ENCODE results near the gene PSD4. TPM values are rescaled to one million over a fixed set of nuclear protein-coding genes. Genes with fewer than 3 reads are reported as not detected.
A peak's percentile ranks its signal among the peaks of the same experiment; 100 is the strongest.

PSD4 gene
- total and polyA plus RNA-seq, 2 of the 4 experiments (the other 2 are of a cell fraction), result 0.36 to 0.70 TPM

GRCh38 chr2:113209646-113210171 is 35.9 kb downstream of the PSD4 start:
- no peaks in the 10 kb centered on the region for H3K79me1 ChIP-seq (ENCODE audit: low read depth in 1 of 2, low read length in 2 of 2)
- dilution Hi-C loops (cut with HindIII; ENCODE audit: low sequenced_read_pairs, unreplicated experiment), result no loop called here

More at GRCh38 chr2:113209646-113210171, 35.9 kb downstream of the PSD4 start:
- intact Hi-C loops (cut with micrococcal nuclease), result loop anchor here (2.0 kb wide), 1 partner anchor 73 kb away; no protein-coding TSS in a partner anchor
- ATAC-seq (ENCODE audit: low read depth) (no peak), DNase-seq (no peak)
- Histone ChIP-seq H4K8ac (ENCODE audit: low read depth in 2 of 2, low read length in 2 of 2) (peak overlapping the region in 1 of 2 experiments; percentile 48; a peak in 1 of 4 replicates), H2AK5ac (ENCODE audit: low read depth, low read length) (peak overlapping the region; percentile 7; the same call in 1 of the 2 replicates), H3K23ac (ENCODE audit: low read depth, low read length) (no peak overlapping the region), H3K27ac (ENCODE audit: insufficient read depth, low read length) (no peak overlapping the region), H2BK5ac (ENCODE audit: low read depth, low read length, poor library complexity, severe bottlenecking) (peak overlapping the region; percentile 11), H4K91ac (ENCODE audit: insufficient read depth, low read depth, low read length) (0 out of 2 replicates have a peak overlapping the region, but pooled peaks have one; percentile 32), H3K9me3 (ENCODE audit: control insufficient read depth, insufficient read depth, low read length) (no peaks in the 10 kb centered on the region), H3K4me1 (ENCODE audit: control insufficient read depth, insufficient read depth, low read length) (peaks cover 15% of the 10 kb centered on the region), H2BK15ac (ENCODE audit: low read depth, low read length) (no peak overlapping the region; the same call in 2 of the 3 replicates), H3K18ac (ENCODE audit: low read depth, low read length) (no peak overlapping the region), H3K14ac (replicated peaks; ENCODE audit: low read depth, low read length) (peak overlapping the region; percentile 50), H2AFZ (replicated peaks; ENCODE audit: low read length, poor library complexity) (peak overlapping the region; percentile 35), H3K4ac (ENCODE audit: low read depth, low read length) (peak overlapping the region; percentile 43), H2BK20ac (ENCODE audit: low read depth, low read length) (peak overlapping the region; percentile 21; the same call in 1 of the 2 replicates), H3K9ac (ENCODE audit: low read depth, low read length) (no peak overlapping the region), H3K36me3 (ENCODE audit: control insufficient read depth, insufficient read depth, low read length) (no peaks in the 10 kb centered on the region), H3K4me2 (ENCODE audit: low read depth, low read length) (0 out of 2 replicates have a peak overlapping the region, but pooled peaks have one; percentile 5), H2AK9ac (replicated peaks; ENCODE audit: low read depth, low read length, poor library complexity) (peak overlapping the region; percentile 65), H3K27me3 (ENCODE audit: control insufficient read depth, insufficient read depth, low read length) (peaks cover 2% of the 10 kb centered on the region; the same call in 1 of the 2 replicates), H3K9me1 (ENCODE audit: insufficient read depth, low read length) (peaks cover 11% of the 10 kb centered on the region), H2BK120ac (ENCODE audit: low read depth, low read length) (peak overlapping the region; percentile 82), H4K20me1 (ENCODE audit: insufficient read depth, low read length) (no peaks in the 10 kb centered on the region), H3K4me3 (ENCODE audit: insufficient read depth, low read depth, low read length) (no peak overlapping the region), H4K5ac (ENCODE audit: low read depth, low read length) (peak overlapping the region; percentile 64; the same call in 1 of the 2 replicates), H3K56ac (ENCODE audit: extremely low read depth, insufficient read depth, low read length) (no peak overlapping the region)
- in situ Hi-C loops (cut with MboI; ENCODE audit: low sequenced_read_pairs), result no loop called here
- WGBS, 2 experiments (ENCODE audit: extremely low coverage in 2 of 2, insufficient read length in 1 of 2), result no CpG with 5 or more reads among the region's 15 CpGs
- TF ChIP-seq SMC3 (IDR thresholded peaks at IDR 0.05; ENCODE audit: low read depth, low read length), result no peak
- TF ChIP-seq MAFK (IDR thresholded peaks at IDR 0.05; ENCODE audit: low read depth, low read length), result no peak
- TF ChIP-seq, protein P1, sequence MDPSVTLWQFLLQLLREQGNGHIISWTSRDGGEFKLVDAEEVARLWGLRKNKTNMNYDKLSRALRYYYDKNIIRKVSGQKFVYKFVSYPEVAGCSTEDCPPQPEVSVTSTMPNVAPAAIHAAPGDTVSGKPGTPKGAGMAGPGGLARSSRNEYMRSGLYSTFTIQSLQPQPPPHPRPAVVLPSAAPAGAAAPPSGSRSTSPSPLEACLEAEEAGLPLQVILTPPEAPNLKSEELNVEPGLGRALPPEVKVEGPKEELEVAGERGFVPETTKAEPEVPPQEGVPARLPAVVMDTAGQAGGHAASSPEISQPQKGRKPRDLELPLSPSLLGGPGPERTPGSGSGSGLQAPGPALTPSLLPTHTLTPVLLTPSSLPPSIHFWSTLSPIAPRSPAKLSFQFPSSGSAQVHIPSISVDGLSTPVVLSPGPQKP (IDR thresholded peaks at IDR 0.05; ENCODE audit: borderline replicate concordance, low read depth, low read length), result no peak
- TF ChIP-seq FOS (IDR thresholded peaks at IDR 0.05; ENCODE audit: low read depth, low read length), result no peak
- TF ChIP-seq MAZ (IDR thresholded peaks at IDR 0.05; ENCODE audit: borderline replicate concordance, low read depth, low read length), result no peak
- TF ChIP-seq USF2 (IDR thresholded peaks at IDR 0.05; ENCODE audit: low read depth, low read length), result no peak
- no peak for TF ChIP-seq CTCF (conservative IDR thresholded peaks at IDR 0.05; ENCODE audit: low read depth, low read length)
- no peak for TF ChIP-seq RCOR1 (IDR thresholded peaks at IDR 0.05; ENCODE audit: insufficient replicate concordance, low read length)
- no peak for TF ChIP-seq POLR2A (IDR thresholded peaks at IDR 0.05; ENCODE audit: low read depth, low read length)
- TF ChIP-seq NFE2L2 (IDR thresholded peaks at IDR 0.05; ENCODE audit: low read depth, low read length), result no peak
- TF ChIP-seq CHD1 (IDR thresholded peaks at IDR 0.05; ENCODE audit: low read depth, low read length), result no peak
- no peak for TF ChIP-seq CEBPB (IDR thresholded peaks at IDR 0.05; ENCODE audit: low read depth, low read length)
- CTCF ChIA-PET, result interaction anchor here (0.6 kb wide), 1 partner anchor 46 kb away, joined by 3 read pairs; no protein-coding TSS in a partner anchor
- no TSS peak for BruUV-seq (replicated peaks)
- POLR2A ChIA-PET (ENCODE audit: unreplicated experiment), result no interaction called here
